ENCODE measurements around the gene CCDC157. TPM values are rescaled to one million over a fixed set of nuclear protein-coding genes. Genes with fewer than 3 reads are reported as not detected.

The CCDC157 gene
- total RNA-seq, 1 donor from 2014 or later = 2.3 TPM

- Mint-ChIP-seq H3K27me3 (ENCODE audit: low read depth) (no peaks in the 10 kb centered on the region), H3K4me3 (ENCODE audit: unreplicated experiment) (no peak overlapping the region), H3K27ac (ENCODE audit: unreplicated experiment) (no peak overlapping the region), H3K4me1 (ENCODE audit: low read depth) (peaks cover 17% of the 10 kb centered on the region), H3K36me3 (ENCODE audit: low read depth) (no peaks in the 10 kb centered on the region), H3K9me3 (ENCODE audit: low read depth) (no peaks in the 10 kb centered on the region)
- no peak for DNase-seq (ENCODE audit: low spot score)
- TF ChIP-seq CTCF (IDR thresholded peaks at IDR 0.05) = peak; percentile 79
Measured at GRCh38 chr22:30390974-30391691, 34.3 kb downstream of the CCDC157 start.

DNA sequence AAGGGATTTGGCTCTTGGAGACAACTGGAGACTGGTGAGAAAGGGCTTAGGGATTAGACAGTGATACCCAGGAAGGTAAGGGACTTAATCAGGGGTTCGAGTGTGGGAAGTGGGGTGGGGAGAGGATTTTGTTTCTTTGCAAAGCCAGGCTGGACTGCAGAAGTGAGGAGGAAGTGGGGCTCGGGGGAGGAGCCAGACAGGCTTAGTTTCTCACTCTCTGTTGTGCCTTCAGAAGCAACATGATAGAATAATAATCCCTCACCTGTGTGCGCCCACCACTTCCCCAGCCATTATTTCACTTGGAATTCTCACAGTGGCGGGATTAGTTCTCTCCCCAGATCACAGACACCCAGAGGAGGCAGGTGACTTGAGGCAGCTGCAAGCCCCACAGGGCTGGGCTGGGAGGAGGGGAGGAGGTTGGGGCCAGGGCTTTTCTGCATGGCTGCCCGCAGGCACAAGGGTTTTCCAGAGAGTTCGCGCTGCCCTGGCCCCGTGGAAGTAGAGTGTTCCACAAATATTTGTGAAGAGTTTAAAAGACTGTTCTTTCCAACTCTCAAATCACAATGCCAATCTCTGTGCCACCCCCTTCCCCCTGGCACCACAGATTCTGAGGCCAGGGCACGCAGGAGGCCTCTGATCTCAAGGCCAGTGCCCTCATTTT lies 36.0 kb downstream of the CCDC157 start:
- peaks cover 16% of the 10 kb centered on the region for H3K4me1 Mint-ChIP-seq (ENCODE audit: low read depth)
- H3K9me3 Mint-ChIP-seq (ENCODE audit: low read depth) = no peaks in the 10 kb centered on the region
- no peak for DNase-seq (ENCODE audit: low spot score)
- H3K36me3 Mint-ChIP-seq (ENCODE audit: low read depth) = no peaks in the 10 kb centered on the region
- H3K4me3 Mint-ChIP-seq (ENCODE audit: unreplicated experiment) = no peak overlapping the region
- TF ChIP-seq CTCF (IDR thresholded peaks at IDR 0.05) = no peak
- H3K27me3 Mint-ChIP-seq (ENCODE audit: low read depth) = no peaks in the 10 kb centered on the region
- no peak overlapping the region for H3K27ac Mint-ChIP-seq (ENCODE audit: unreplicated experiment)

DNA sequence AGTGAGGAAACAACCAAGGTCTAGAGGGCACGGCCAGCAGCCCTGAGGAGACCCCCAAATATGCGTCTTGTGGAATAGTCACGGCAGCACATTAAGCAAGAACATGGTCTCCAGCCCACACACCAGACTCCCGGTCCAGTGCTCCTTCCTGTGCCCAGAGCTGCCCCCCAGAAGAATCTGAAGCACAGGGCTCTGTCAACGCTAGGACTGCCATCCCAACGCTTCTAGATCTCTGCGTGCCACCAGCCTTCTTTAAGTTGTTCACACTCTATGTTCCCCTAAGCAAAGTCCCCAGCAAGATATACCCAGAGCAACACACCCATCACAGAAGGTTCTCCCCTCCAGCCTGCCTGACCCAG lies 36.5 kb downstream of the CCDC157 start:
- Mint-ChIP-seq H3K27ac (ENCODE audit: unreplicated experiment) (no peak overlapping the region), H3K9me3 (ENCODE audit: low read depth) (no peaks in the 10 kb centered on the region), H3K36me3 (ENCODE audit: low read depth) (no peaks in the 10 kb centered on the region), H3K4me1 (ENCODE audit: low read depth) (peaks cover 21% of the 10 kb centered on the region), H3K4me3 (ENCODE audit: unreplicated experiment) (no peak overlapping the region), H3K27me3 (ENCODE audit: low read depth) (no peaks in the 10 kb centered on the region)
- no peak for DNase-seq (ENCODE audit: low spot score)
- no peak for TF ChIP-seq CTCF (IDR thresholded peaks at IDR 0.05)

- Mint-ChIP-seq H3K4me1 (ENCODE audit: low read depth) (peaks cover 27% of the 10 kb centered on the region), H3K4me3 (ENCODE audit: unreplicated experiment) (no peak overlapping the region), H3K9me3 (ENCODE audit: low read depth) (no peaks in the 10 kb centered on the region), H3K27ac (ENCODE audit: unreplicated experiment) (no peak overlapping the region), H3K27me3 (ENCODE audit: low read depth) (no peaks in the 10 kb centered on the region), H3K36me3 (ENCODE audit: low read depth) (no peaks in the 10 kb centered on the region)
- TF ChIP-seq CTCF (IDR thresholded peaks at IDR 0.05) = no peak
- no peak for DNase-seq (ENCODE audit: low spot score)
Measured at GRCh38 chr22:30393885-30394284, 37.1 kb downstream of the CCDC157 start.

DNA sequence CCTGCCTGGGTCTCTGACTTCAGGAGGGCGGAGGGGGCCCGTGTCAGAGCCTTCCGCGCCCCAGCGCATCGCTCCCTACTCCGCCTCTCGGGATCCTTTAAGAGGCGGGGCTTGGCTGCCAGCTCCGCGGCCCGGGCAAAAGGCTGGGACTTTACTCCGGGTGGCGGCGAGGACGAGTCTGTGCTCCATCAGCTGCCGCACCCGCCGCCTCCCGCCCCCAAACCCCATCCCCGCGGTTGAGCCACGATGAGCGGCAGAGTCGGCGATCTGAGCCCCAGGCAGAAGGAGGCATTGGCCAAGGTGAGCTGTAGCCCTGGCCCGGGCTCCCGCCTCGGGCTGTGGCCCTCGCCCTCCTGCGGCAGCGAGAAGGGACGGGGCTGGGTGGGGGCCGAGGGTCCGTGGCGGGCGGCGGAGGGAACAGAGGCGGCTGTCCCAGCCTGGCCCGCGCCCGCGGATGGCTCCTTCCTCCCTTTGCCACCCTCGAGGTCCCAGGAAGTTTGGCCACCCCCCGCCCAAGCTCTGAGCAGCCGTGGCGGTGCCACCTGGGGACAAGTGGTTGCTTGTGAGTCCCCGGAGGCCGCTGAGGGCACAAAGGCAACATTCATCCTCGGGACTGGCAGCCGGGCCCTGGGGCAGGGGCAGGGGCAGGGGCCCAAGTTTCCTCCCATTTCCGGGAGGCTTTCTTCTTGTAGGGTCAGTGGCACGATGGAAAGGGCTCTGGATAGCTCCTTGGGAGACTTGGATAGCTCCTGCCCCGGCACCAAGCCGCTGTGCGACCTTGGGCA lies 40.3 kb downstream of the CCDC157 start, which contains the start of gene SEC14L2:
Gene SEC14L2, plus strand, starts transcription at position 148 of the 785 bp plus-strand sequence. Its CDS starts 99 bp downstream, at position 247.
- H3K4me1 Mint-ChIP-seq (ENCODE audit: low read depth) = peaks cover 31% of the 10 kb centered on the region
- H3K36me3 Mint-ChIP-seq (ENCODE audit: low read depth) = no peaks in the 10 kb centered on the region
- no peak for DNase-seq (ENCODE audit: low spot score)
- H3K9me3 Mint-ChIP-seq (ENCODE audit: low read depth) = no peaks in the 10 kb centered on the region
- H3K27me3 Mint-ChIP-seq (ENCODE audit: low read depth) = no peaks in the 10 kb centered on the region
- H3K4me3 Mint-ChIP-seq (ENCODE audit: unreplicated experiment) = peak within 1 kb of the TSS; percentile 87
- TF ChIP-seq CTCF (IDR thresholded peaks at IDR 0.05) = no peak
- no peak within 1 kb of the TSS for H3K27ac Mint-ChIP-seq (ENCODE audit: unreplicated experiment)

Data from chondrocyte (in vitro differentiated cells).